WTC11 (cell line): ENCODE results near the gene HVCN1. TPM values are rescaled to one million over a fixed set of nuclear protein-coding genes. Genes with fewer than 3 reads are reported as not detected.
A peak's percentile ranks its signal among the peaks of the same experiment; 100 is the strongest.

Experiments used
- AR ChIP-seq: fragments of 250-450 bp; sonication (Bioruptor Pico); IDR thresholded peaks from 2 replicates; pipeline ENCODE4 v1.9.0; 2021; ENCODE audit warnings: mild to moderate bottlenecking
- ARID4B ChIP-seq: sonication (generic); formaldehyde crosslinking; IDR thresholded peaks from 2 replicates; pipeline ENCODE4 v1.8.0; 2023; ENCODE audit warnings: missing genetic modification reagents, mild to moderate bottlenecking, borderline replicate concordance
- ATF3 ChIP-seq: sonication (generic); formaldehyde crosslinking; conservative IDR thresholded peaks from 2 replicates; pipeline ENCODE4 v1.8.1; 2022; ENCODE audit warnings: mild to moderate bottlenecking, missing genetic modification reagents
- ATF6 ChIP-seq: sonication (generic); formaldehyde crosslinking; IDR thresholded peaks from 2 replicates; pipeline ENCODE4 v1.8.1; 2023; ENCODE audit warnings: mild to moderate bottlenecking, missing genetic modification reagents
- CTCF ChIP-seq: fragments of 200-600 bp; IDR thresholded peaks from 2 replicates; pipeline ENCODE4 v1.8.0; 2022; ENCODE audit warnings: antibody characterized with exemption
- E2F5 ChIP-seq: sonication (generic); formaldehyde crosslinking; IDR thresholded peaks from 2 replicates; pipeline ENCODE4 v1.8.1; 2022; ENCODE audit warnings: mild to moderate bottlenecking, moderate library complexity, missing genetic modification reagents
- ELF4 ChIP-seq: sonication (generic); formaldehyde crosslinking; IDR thresholded peaks from 2 replicates; pipeline ENCODE4 v1.8.1; 2022; ENCODE audit warnings: low read depth, mild to moderate bottlenecking, moderate library complexity, missing genetic modification reagents
- ESRRA ChIP-seq: sonication (generic); formaldehyde crosslinking; IDR thresholded peaks from 2 replicates; pipeline ENCODE4 v1.8.1; 2022; ENCODE audit warnings: mild to moderate bottlenecking, missing genetic modification reagents, borderline replicate concordance
- ETV6 ChIP-seq: sonication (generic); formaldehyde crosslinking; IDR thresholded peaks from 2 replicates; pipeline ENCODE4 v1.8.1; 2022; ENCODE audit warnings: mild to moderate bottlenecking, missing genetic modification reagents
- FOXK1 ChIP-seq: sonication (generic); formaldehyde crosslinking; IDR thresholded peaks from 2 replicates; pipeline ENCODE4 v1.8.0; 2022; ENCODE audit warnings: mild to moderate bottlenecking, moderate library complexity, missing genetic modification reagents
- GABPB1 ChIP-seq: sonication (generic); formaldehyde crosslinking; IDR thresholded peaks from 2 replicates; pipeline ENCODE4 v1.8.1; 2023; ENCODE audit warnings: mild to moderate bottlenecking, missing genetic modification reagents
- HMGA2 ChIP-seq: fragments of 250-450 bp; sonication (Bioruptor Pico); IDR thresholded peaks from 2 replicates; pipeline ENCODE4 v1.4.0; 2021; ENCODE audit warnings: mild to moderate bottlenecking, moderate library complexity
- HMGXB4 ChIP-seq: sonication (generic); formaldehyde crosslinking; IDR thresholded peaks from 2 replicates; pipeline ENCODE4 v1.8.1; 2023; ENCODE audit warnings: mild to moderate bottlenecking, moderate library complexity, missing genetic modification reagents
- IRF2 ChIP-seq: sonication (generic); formaldehyde crosslinking; IDR thresholded peaks from 2 replicates; pipeline ENCODE4 v1.8.0; 2022; ENCODE audit warnings: low read depth, missing genetic modification reagents, borderline replicate concordance
- KAT7 ChIP-seq: sonication (generic); formaldehyde crosslinking; IDR thresholded peaks from 2 replicates; pipeline ENCODE4 v1.8.1; 2023; ENCODE audit warnings: missing genetic modification reagents, mild to moderate bottlenecking, borderline replicate concordance
- MXD4 ChIP-seq: fragments of 250-450 bp; sonication (Bioruptor Pico); IDR thresholded peaks from 2 replicates; pipeline ENCODE4 v1.8.0; 2021; ENCODE audit warnings: mild to moderate bottlenecking, moderate library complexity, borderline replicate concordance
- NR2C2 ChIP-seq: sonication (generic); formaldehyde crosslinking; IDR thresholded peaks from 2 replicates; pipeline ENCODE4 v1.8.0; 2022; ENCODE audit warnings: mild to moderate bottlenecking, missing genetic modification reagents
- SMAD3 ChIP-seq: sonication (generic); formaldehyde crosslinking; IDR thresholded peaks from 2 replicates; pipeline ENCODE4 v1.8.0; 2022; ENCODE audit warnings: missing genetic modification reagents, mild to moderate bottlenecking, borderline replicate concordance
- TCF7 ChIP-seq: sonication (generic); formaldehyde crosslinking; IDR thresholded peaks from 2 replicates; pipeline ENCODE4 v1.8.0; 2022; ENCODE audit warnings: mild to moderate bottlenecking, low read depth, missing genetic modification reagents, moderate library complexity
- ZNF263 ChIP-seq: sonication (generic); formaldehyde crosslinking; IDR thresholded peaks from 2 replicates; pipeline ENCODE4 v1.8.1; 2022; ENCODE audit warnings: low read depth, mild to moderate bottlenecking, moderate library complexity, missing genetic modification reagents
- ZNF396 ChIP-seq: fragments of 250-450 bp; sonication (Bioruptor Pico); IDR thresholded peaks from 2 replicates; pipeline ENCODE4 v1.8.0; 2021; ENCODE audit warnings: mild to moderate bottlenecking, moderate library complexity, borderline replicate concordance
- ZNF671 ChIP-seq: fragments of 250-450 bp; sonication (Bioruptor Pico); IDR thresholded peaks from 2 replicates; pipeline ENCODE4 v1.8.0; 2021; ENCODE audit warnings: mild to moderate bottlenecking
- total RNA-seq: library from RNA; stranded (reverse); gene quantifications from 3 replicates; pipeline ENCODE4 v1.2.3, GENCODE V29; 2021

HVCN1 gene
- total RNA-seq, 1 experiment from 2014 or later = 5.7 TPM

GRCh38 chr12:110613771-110614684 lies 74.9 kb downstream of the HVCN1 start, which contains the start of gene TCTN1 (continued):
- no peak for TF ChIP-seq HMGXB4
- no peak for TF ChIP-seq IRF2 (CRISPR knock-in tag)
- TF ChIP-seq SMAD3 (CRISPR knock-in tag) = no peak
- peak; percentile 41; the same call in 1 of the 2 replicates for TF ChIP-seq GABPB1
- no peak for TF ChIP-seq MXD4
- no peak for TF ChIP-seq ESRRA (CRISPR knock-in tag)
- TF ChIP-seq ZNF396 (CRISPR knock-in tag) = no peak
- TF ChIP-seq HMGA2 (CRISPR knock-in tag) = no peak
- TF ChIP-seq CTCF = no peak
- TF ChIP-seq TCF7 (CRISPR knock-in tag) = no peak
- TF ChIP-seq ETV6 (CRISPR knock-in tag) = 0 out of 2 replicates have a peak, but pooled peaks have one; percentile 59
- no peak for TF ChIP-seq AR (CRISPR knock-in tag)
- no peak for TF ChIP-seq ATF6 (CRISPR knock-in tag)
- no peak for TF ChIP-seq ELF4 (CRISPR knock-in tag)
- TF ChIP-seq FOXK1 = peak; percentile 74
- no peak for TF ChIP-seq ATF3 (CRISPR knock-in tag)
- no peak for TF ChIP-seq KAT7 (CRISPR knock-in tag)
- TF ChIP-seq ZNF263 (CRISPR knock-in tag) = no peak
- no peak for TF ChIP-seq E2F5 (CRISPR knock-in tag)
- TF ChIP-seq NR2C2 (CRISPR knock-in tag) = no peak
- peak; percentile 83; the same call in 1 of the 2 replicates for TF ChIP-seq ARID4B (CRISPR knock-in tag)
- TF ChIP-seq ZNF671 (CRISPR knock-in tag) = no peak
